Keratinocyte (primary cell): ENCODE results near the gene SUGCT. TPM values are rescaled to one million over a fixed set of nuclear protein-coding genes. Genes with fewer than 3 reads are reported as not detected.

ENCODE experiments used
- DNase-seq: peaks from one replicate; pipeline ENCODE4 v3.0.0-alpha.2; 2011; ENCODE audit warnings: low read depth, missing footprints, low spot score
- FAIRE-seq: peaks from 2 replicates; lab custom pipeline; 2011; peaks lifted over from hg19 to GRCh38; lab: Jason Lieb, UNC
- H2AFZ ChIP-seq: 2 replicates; pipeline ENCODE4 v1.6.0; 2012; ENCODE audit warnings: low read length, control low read depth, inconsistent platforms; ENCODE audit not compliant: control insufficient read depth
- H3K27ac ChIP-seq: 2 replicates; pipeline ENCODE4 v1.5.1; 2011; ENCODE audit warnings: low read length; ENCODE audit not compliant: control insufficient read depth, insufficient read depth
- H3K27me3 ChIP-seq: 3 replicates; pipeline ENCODE4 v1.6.0; 2011; ENCODE audit warnings: low read length; ENCODE audit not compliant: control insufficient read depth, insufficient read depth; ENCODE audit errors: extremely low read depth
- H3K36me3 ChIP-seq, 2 experiments: 2 replicates in 1 of 2; 3 replicates in 1 of 2; pipeline ENCODE4 v1.5.1; 2011; ENCODE audit warnings: low read length in 2 of 2, mild to moderate bottlenecking in 1 of 2; ENCODE audit not compliant: control insufficient read depth in 2 of 2, insufficient read depth in 2 of 2; ENCODE audit errors: extremely low read depth in 1 of 2
- H3K4me1 ChIP-seq: 3 replicates; pipeline ENCODE4 v1.5.1; 2011; ENCODE audit warnings: low read length; ENCODE audit not compliant: control insufficient read depth, insufficient read depth; ENCODE audit errors: extremely low read depth
- H3K4me2 ChIP-seq: 3 replicates; pipeline ENCODE4 v1.6.0; 2011; ENCODE audit warnings: low read depth, low read length; ENCODE audit not compliant: control insufficient read depth, insufficient read depth; ENCODE audit errors: extremely low read depth
- H3K4me3 ChIP-seq, 3 experiments: fragments of 200-600 bp in 1 of 3; sonication (generic) in 1 of 3; 2 replicates in 2 of 3; 3 replicates in 1 of 3; pipeline ENCODE4 v1.5.1; 2011 to 2016; ENCODE audit warnings: low read length in 3 of 3, mild to moderate bottlenecking in 3 of 3, control low read depth in 2 of 3, inconsistent platforms in 1 of 3, low read depth in 1 of 3, mixed read lengths in 1 of 3, mixed run types in 1 of 3, moderate library complexity in 1 of 3; ENCODE audit not compliant: control insufficient read depth in 2 of 3, insufficient read depth in 2 of 3; ENCODE audit errors: extremely low read depth in 1 of 3
- H3K79me2 ChIP-seq: 2 replicates; pipeline ENCODE4 v1.6.0; 2012; ENCODE audit warnings: low read length; ENCODE audit not compliant: control insufficient read depth, insufficient read depth
- H3K9ac ChIP-seq: 3 replicates; pipeline ENCODE4 v1.6.0; 2011; ENCODE audit warnings: low read length; ENCODE audit not compliant: control insufficient read depth, insufficient read depth; ENCODE audit errors: extremely low read depth
- H3K9me1 ChIP-seq: 3 replicates; pipeline ENCODE4 v1.6.0; 2011; ENCODE audit warnings: low read length; ENCODE audit not compliant: control insufficient read depth, insufficient read depth; ENCODE audit errors: extremely low read depth
- H3K9me3 ChIP-seq: 2 replicates; pipeline ENCODE4 v1.5.1; 2012; ENCODE audit warnings: low read depth, low read length; ENCODE audit not compliant: control insufficient read depth
- H4K20me1 ChIP-seq: 3 replicates; pipeline ENCODE4 v1.6.0; 2011; ENCODE audit warnings: low read length; ENCODE audit not compliant: control insufficient read depth, insufficient read depth; ENCODE audit errors: extremely low read depth
- CTCF ChIP-seq, 3 experiments: IDR thresholded peaks in 1 of 3; conservative IDR thresholded peaks in 1 of 3; optimal IDR thresholded peaks in 1 of 3; 2 replicates in 2 of 3; 3 replicates in 1 of 3; pipeline versions ENCODE3 to v1.5.1; 2011; ENCODE audit warnings: low read length in 3 of 3, mild to moderate bottlenecking in 3 of 3, moderate library complexity in 2 of 3, control low read depth in 1 of 3, inconsistent platforms in 1 of 3; ENCODE audit not compliant: insufficient read depth in 2 of 3; ENCODE audit errors: extremely low read depth in 1 of 3
- EZH2 ChIP-seq: IDR thresholded peaks from one replicate; pipeline ENCODE4 v1.6.1; 2012; ENCODE audit warnings: inconsistent platforms, mild to moderate bottlenecking, low read length, moderate library complexity
- dilution Hi-C: fragments of 300-500 bp; cut with MboI; formaldehyde crosslinking; loops from one replicate; pipeline ENCODE4 v1.7.0; 2020; ENCODE audit warnings: low sequenced_read_pairs; ENCODE audit not compliant: extremely low pct_ligation_motif_present
- polyA plus RNA-seq, 5 experiments: library from polyadenylated mRNA; depleted of rRNA in 3 of 5; stranded (reverse) in 3 of 5; stranded (forward) in 1 of 5; unstranded in 1 of 5; fragments of >200 nt; gene quantifications; 1 replicate in 1 of 5; 2 replicates in 3 of 5; 3 replicates in 1 of 5; pipeline versions ENCODE4 v1.2.1 to v1.2.3, GENCODE V29; 2011 to 2012; ENCODE audit warnings: missing spikeins in 2 of 5, low read depth in 1 of 5, low replicate concordance in 1 of 5

Gene SUGCT
- polyA plus RNA-seq, 1 donor (not counting 4 experiments of a cell fraction or from before 2014, with no cell fraction given), result 134 TPM

GRCh38 chr7:40714363-40715052 is 579.7 kb downstream of the SUGCT start:
- no peak overlapping the region for H3K27ac ChIP-seq
- H3K4me1 ChIP-seq, result peaks cover 24% of the 10 kb centered on the region
- no peak overlapping the region for H3K4me2 ChIP-seq
- DNase-seq, result no peak
- H4K20me1 ChIP-seq, result no peaks in the 10 kb centered on the region
- no peaks in the 10 kb centered on the region for H3K9me3 ChIP-seq
- dilution Hi-C loops, result no loop called here
- FAIRE-seq, result no peak
- TF ChIP-seq CTCF (optimal IDR thresholded peaks at IDR 0.05 in 1 of 3, IDR thresholded peaks at IDR 0.05 in 1 of 3, conservative IDR thresholded peaks at IDR 0.05 in 1 of 3; ENCODE audit: extremely low read depth in 1 of 3, insufficient read depth in 2 of 3, low read length in 3 of 3) (no peak), EZH2 (no peak)
- no peaks in the 10 kb centered on the region for H3K27me3 ChIP-seq
- H3K79me2 ChIP-seq, result no peaks in the 10 kb centered on the region
- no peak overlapping the region for H3K9ac ChIP-seq
- H3K9me1 ChIP-seq, result no peaks in the 10 kb centered on the region
- H3K36me3 ChIP-seq, result no peaks in the 10 kb centered on the region
- H2AFZ ChIP-seq, result no peak overlapping the region
- no peak overlapping the region for H3K4me3 ChIP-seq

GRCh38 chr7:40715053-40715430 is 580.2 kb downstream of the SUGCT start:
- H3K4me3 ChIP-seq, result no peak overlapping the region
- no peaks in the 10 kb centered on the region for H3K9me1 ChIP-seq
- H2AFZ ChIP-seq, result no peak overlapping the region
- dilution Hi-C loops, result no loop called here
- H4K20me1 ChIP-seq, result no peaks in the 10 kb centered on the region
- H3K4me1 ChIP-seq, result peaks cover 26% of the 10 kb centered on the region
- FAIRE-seq (no peak), DNase-seq (no peak)
- no peaks in the 10 kb centered on the region for H3K27me3 ChIP-seq
- H3K9me3 ChIP-seq, result no peaks in the 10 kb centered on the region
- no peak overlapping the region for H3K4me2 ChIP-seq
- H3K79me2 ChIP-seq, result no peaks in the 10 kb centered on the region
- TF ChIP-seq CTCF (optimal IDR thresholded peaks at IDR 0.05 in 1 of 3, IDR thresholded peaks at IDR 0.05 in 1 of 3, conservative IDR thresholded peaks at IDR 0.05 in 1 of 3; ENCODE audit: extremely low read depth in 1 of 3, insufficient read depth in 2 of 3, low read length in 3 of 3), result no peak
- no peak for TF ChIP-seq EZH2
- H3K36me3 ChIP-seq, result no peaks in the 10 kb centered on the region
- H3K27ac ChIP-seq, result no peak overlapping the region
- H3K9ac ChIP-seq, result no peak overlapping the region
